Measurements from ENCODE around the gene FMNL1.

GRCh38 chr17:45237686-45238085 lies 16.0 kb downstream of the FMNL1 start:
- no peak for TF ChIP-seq POLR2AphosphoS5 (IDR thresholded peaks at IDR 0.05)
- no peak for TF ChIP-seq CTCF (IDR thresholded peaks at IDR 0.05)
- no peak for TF ChIP-seq POLR2A (IDR thresholded peaks at IDR 0.05)
